Sciatic nerve (tissue), 2 donors: ENCODE data around the gene SH3PXD2B. TPM values are rescaled to one million over a fixed set of nuclear protein-coding genes. Genes with fewer than 3 reads are reported as not detected.

ENCODE experiments used
- ATAC-seq: fragments of 200-7000 bp; cut with Tn5 transposase; one replicate; pipeline ENCODE4 v1.9.1; 2020; ENCODE audit warnings: mild to moderate bottlenecking, moderate library complexity
- DNase-seq: peaks from one replicate; pipeline ENCODE4 v3.0.0-alpha.2; 2020; ENCODE audit warnings: low spot score
- intact Hi-C: fragments of 100-400 bp; cut with DNase I; formaldehyde crosslinking; loops from one replicate; pipeline ENCODE4 v1.14.2; 2022
- total RNA-seq: library from RNA; stranded (reverse); fragmentation: NEBNext Ultra II Directional; extraction: Animal tissue kit (Norgen Biotek cat#: 25700); gene quantifications from one replicate; pipeline ENCODE4 v1.2.1, GENCODE V29; 2021
- donor health status: DM: no; HTN: no; CAD: no.
- donor health status: DM: no; HTN: no; CAD: no.

Gene SH3PXD2B
- total RNA-seq, 1 donor from 2014 or later = 39.5 TPM

DNA sequence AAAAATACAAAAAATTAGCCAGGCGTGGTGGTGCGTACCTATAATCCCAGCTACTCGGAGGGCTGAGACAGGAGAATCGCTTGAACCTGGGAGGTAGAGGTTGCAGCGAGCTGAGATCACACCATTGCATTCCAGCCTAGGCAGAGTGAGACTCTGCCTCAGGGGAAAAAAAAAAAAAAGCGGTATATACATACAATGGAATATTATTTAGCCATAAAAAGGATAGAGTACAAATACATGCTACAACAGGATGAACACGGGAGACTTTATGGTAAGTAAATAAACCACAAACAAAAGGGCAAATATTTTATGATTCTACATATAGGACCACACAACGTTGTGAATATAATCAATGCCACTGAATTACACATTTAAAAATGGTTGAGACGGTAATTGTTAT is 176.0 kb downstream of the SH3PXD2B start:
- ATAC-seq = no peak
- intact Hi-C loops = no loop called here
- no peak for DNase-seq

DNA sequence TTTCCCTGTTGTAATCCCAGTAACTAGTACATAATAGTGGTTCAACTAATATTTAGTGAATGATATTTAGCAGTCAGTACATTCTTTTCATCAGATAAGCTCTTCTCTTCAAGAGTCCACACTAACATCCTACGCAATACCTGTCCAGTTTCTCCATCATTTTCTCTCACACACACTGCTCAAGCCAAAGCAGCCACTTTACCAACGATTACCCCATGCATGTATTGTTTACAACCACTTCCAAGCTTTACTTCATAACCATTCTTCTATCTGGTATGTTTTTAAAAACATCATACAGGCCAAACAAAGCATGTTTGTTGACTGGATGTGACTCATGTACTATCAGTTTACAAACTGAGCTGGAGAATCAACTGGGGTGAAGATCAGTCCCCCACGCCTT is 178.1 kb downstream of the SH3PXD2B start:
- intact Hi-C loops = no loop called here
- DNase-seq (no peak), ATAC-seq (peak; percentile 28)

Other genes with a start within 250 kb of the SH3PXD2B start
- gene UBTD2, start 170.8 kb downstream of the SH3PXD2B start, total RNA-seq = 29.2 TPM
- 53.7 TPM for gene NEURL1B, start 186.7 kb upstream of the SH3PXD2B start, total RNA-seq